ENCODE measurements around the gene SLC7A14. TPM values are rescaled to one million over a fixed set of nuclear protein-coding genes. Genes with fewer than 3 reads are reported as not detected.

SLC7A14 gene
- total and polyA plus RNA-seq, 2 of the 13 experiments (the other 11 are each of a cell fraction or from before 2014, with no cell fraction given): not detected

- TF ChIP-seq ZBTB40 (IDR thresholded peaks at IDR 0.05): no peak
- peak; percentile 40; the same call in 1 of the 2 replicates for TF ChIP-seq ZBTB40 (CRISPR knock-in tag; IDR thresholded peaks at IDR 0.05)
- TF ChIP-seq SIX4 (CRISPR knock-in tag; IDR thresholded peaks at IDR 0.05): peak; percentile 61; the same call in 1 of the 2 replicates
- TF ChIP-seq U2AF2 (IDR thresholded peaks at IDR 0.05; ENCODE audit: low read depth, low read length): no peak
- TF ChIP-seq ZBTB44 (CRISPR knock-in tag; IDR thresholded peaks at IDR 0.05): peak; percentile 93
- peak; percentile 64 for TF ChIP-seq GATAD1 (CRISPR knock-in tag; IDR thresholded peaks at IDR 0.05)
- no peak for TF ChIP-seq ZNF556 (CRISPR knock-in tag; IDR thresholded peaks at IDR 0.05; ENCODE audit: borderline replicate concordance)
- no peak for TF ChIP-seq MAFK (conservative IDR thresholded peaks at IDR 0.05 in 1 of 2, IDR thresholded peaks at IDR 0.05 in 1 of 2; ENCODE audit: low read length in 2 of 2)
- TF ChIP-seq MXD3 (CRISPR knock-in tag; IDR thresholded peaks at IDR 0.05): peak; percentile 77; the same call in 1 of the 2 replicates
- peak; percentile 41; the same call in 1 of the 2 replicates for TF ChIP-seq HBP1 (CRISPR knock-in tag; IDR thresholded peaks at IDR 0.05; ENCODE audit: low read depth)
- TF ChIP-seq ZNF878 (CRISPR knock-in tag; IDR thresholded peaks at IDR 0.05): 0 out of 2 replicates have a peak, but pooled peaks have one; percentile 40
- no peak for TF ChIP-seq POLR2AphosphoS2 (IDR thresholded peaks at IDR 0.05; ENCODE audit: low read depth, low read length)
Measured at GRCh38 chr3:170584585-170585007, 1.3 kb downstream of the SLC7A14 start (continued).
